GM23248 (cell line): ENCODE measurements around the gene RBMS3.

Source experiments
- EZH2 ChIP-seq: fragments of 200-600 bp; sonication (generic); IDR thresholded peaks from 2 replicates; pipeline ENCODE4 v1.6.1; 2018; ENCODE audit warnings: antibody characterized with exemption, mild to moderate bottlenecking; ENCODE audit not compliant: insufficient read depth, poor library complexity, severe bottlenecking
- EZH2phosphoT487 ChIP-seq: fragments of 200-600 bp; sonication (generic); IDR thresholded peaks from 2 replicates; pipeline ENCODE4 v1.6.1; 2018; ENCODE audit warnings: antibody characterized with exemption, moderate library complexity, mild to moderate bottlenecking, low read depth; ENCODE audit not compliant: insufficient read depth

- TF ChIP-seq EZH2: no peak
- no peak for TF ChIP-seq EZH2phosphoT487
These were observed 30.0 kb downstream of the RBMS3 start for GRCh38 chr3:29310865-29311264.
